ENCODE data around the gene DTX2.
"Not testable (repeated sequence)": the region's sequence is repeated elsewhere in the genome, so short reads cannot be mapped to it uniquely, and the experiment has no call there.

- TF ChIP-seq, protein P1, sequence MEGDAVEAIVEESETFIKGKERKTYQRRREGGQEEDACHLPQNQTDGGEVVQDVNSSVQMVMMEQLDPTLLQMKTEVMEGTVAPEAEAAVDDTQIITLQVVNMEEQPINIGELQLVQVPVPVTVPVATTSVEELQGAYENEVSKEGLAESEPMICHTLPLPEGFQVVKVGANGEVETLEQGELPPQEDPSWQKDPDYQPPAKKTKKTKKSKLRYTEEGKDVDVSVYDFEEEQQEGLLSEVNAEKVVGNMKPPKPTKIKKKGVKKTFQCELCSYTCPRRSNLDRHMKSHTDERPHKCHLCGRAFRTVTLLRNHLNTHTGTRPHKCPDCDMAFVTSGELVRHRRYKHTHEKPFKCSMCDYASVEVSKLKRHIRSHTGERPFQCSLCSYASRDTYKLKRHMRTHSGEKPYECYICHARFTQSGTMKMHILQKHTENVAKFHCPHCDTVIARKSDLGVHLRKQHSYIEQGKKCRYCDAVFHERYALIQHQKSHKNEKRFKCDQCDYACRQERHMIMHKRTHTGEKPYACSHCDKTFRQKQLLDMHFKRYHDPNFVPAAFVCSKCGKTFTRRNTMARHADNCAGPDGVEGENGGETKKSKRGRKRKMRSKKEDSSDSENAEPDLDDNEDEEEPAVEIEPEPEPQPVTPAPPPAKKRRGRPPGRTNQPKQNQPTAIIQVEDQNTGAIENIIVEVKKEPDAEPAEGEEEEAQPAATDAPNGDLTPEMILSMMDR (IDR thresholded peaks at IDR 0.05; ENCODE audit: low read length) = peak; percentile 36
- TF ChIP-seq EZH2 (optimal IDR thresholded peaks at IDR 0.05; ENCODE audit: low read depth, low read length); EZH2phosphoT487 (IDR thresholded peaks at IDR 0.05; ENCODE audit: low read length): not testable (repeated sequence)
Observed at GRCh38 chr7:76437873-76438272, 23.6 kb upstream of the DTX2 start.

All from MM.1S (cell line).